ENCODE results near the gene CIRBP.
"Not testable (repeated sequence)": the region's sequence is repeated elsewhere in the genome, so short reads cannot be mapped to it uniquely, and the experiment has no call there.

CIRBP gene

GRCh38 chr19:1290703-1291651 is 21.8 kb downstream of the CIRBP start:
- no peak for DNase-seq (ENCODE audit: low read depth)

DNA sequence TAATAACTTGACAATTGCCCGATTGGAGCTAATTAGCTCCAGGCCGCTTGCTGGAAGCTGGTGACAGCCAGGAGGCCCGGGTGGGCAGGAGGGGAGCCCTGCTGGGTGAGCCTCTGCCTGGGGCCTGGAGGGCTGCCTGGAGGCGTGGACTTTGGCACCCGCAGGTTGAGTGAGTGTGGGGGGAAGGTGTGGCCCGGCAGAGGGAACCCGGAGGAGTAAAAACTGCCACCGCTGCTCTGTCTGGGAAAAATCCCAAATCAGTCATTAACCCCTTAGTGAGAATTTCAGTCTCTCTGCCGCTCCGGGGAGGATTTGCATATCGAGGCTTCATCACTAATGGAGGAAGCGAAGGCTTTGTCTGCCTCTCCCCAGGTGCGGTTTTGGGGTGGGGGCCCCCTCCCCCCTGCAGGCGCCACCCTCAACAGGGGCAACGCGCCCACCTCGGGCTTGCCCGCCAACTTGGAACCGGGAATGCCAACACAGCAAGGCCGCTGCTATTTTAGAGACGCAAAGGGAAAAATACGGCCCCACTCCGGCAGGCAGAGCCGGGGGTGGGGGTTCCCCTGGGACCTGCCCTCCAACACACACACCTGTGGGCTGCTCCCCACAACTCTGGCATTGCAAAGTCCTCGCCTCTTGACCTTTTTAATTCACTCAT is 22.8 kb downstream of the CIRBP start:
- no peak for DNase-seq (ENCODE audit: low read depth)

DNA sequence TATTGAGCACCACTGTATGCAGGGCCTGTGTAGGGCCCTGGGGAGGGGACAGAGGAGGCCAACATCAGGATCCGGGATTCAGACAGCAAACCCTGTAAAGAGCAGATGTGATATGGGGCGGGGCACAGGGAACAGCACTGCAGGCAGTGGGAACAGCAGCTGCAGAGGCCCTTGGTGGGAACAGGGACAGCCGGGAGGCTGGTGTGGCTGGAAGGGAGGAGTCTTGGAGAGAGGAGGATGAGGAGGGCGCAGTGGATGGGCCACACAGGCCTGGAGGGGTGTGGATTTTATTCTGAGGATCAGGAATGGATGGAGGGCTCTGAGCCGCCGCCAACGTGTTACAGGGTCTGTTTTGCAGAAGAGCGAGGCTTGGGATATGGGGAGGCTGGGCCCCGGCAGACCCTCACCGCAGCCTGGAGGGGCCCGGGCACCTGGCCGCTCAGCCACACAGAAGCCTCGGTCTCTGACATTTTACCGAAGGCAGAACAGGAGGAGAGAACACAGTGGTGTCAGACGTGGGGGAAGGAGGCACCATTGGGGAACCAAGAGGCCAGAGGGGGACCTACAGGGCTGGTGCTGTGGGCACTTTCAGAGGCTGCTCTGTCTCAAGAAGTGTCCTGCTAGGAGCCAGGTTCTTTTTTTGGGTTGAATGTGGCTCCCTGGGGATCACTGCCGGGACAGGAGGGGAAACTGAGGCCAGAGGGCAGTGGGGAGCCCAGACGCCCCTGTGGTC is 23.5 kb downstream of the CIRBP start:
- no peak for DNase-seq (ENCODE audit: low read depth)

DNA sequence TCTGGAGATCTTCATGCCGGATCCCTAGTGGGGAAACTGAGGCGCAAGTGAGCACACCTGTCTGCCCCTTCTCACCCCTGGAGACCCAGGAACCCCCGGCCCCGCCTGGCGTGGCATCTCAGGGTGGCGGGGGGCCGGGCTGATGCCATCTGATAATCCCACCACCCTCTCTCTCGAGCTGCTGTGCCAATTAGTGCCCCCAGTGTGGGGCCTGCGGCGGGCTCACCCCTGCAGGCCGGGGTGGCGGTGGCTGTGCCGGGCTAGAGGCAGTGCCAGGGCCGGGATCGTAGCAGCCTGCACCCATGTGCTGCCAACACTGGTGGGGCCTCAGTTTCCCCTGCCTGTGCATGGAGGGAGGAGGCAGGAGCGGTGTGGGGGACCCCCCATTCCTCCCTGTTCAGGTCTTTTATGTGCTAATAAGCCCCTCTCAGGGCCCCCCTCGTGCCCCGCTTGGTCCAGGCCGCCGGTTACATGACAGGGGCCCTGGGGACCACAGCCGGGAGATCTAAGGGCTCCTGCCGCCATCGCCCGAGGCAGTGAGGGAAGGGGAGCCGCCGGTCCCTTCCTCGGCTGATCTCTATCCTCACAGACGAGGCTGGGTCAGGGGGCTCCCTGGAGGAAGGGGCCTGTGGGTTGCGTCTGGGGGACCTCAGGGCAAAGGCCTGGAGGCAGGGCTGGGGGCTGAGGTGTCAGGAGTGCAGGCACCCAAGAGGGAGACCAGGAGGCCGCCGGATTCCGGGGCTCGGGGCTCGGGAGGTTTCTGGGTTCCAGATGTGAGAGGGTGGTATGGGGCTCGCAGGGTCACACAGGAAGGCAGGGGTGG is 24.9 kb downstream of the CIRBP start:
- no peak for DNase-seq (ENCODE audit: low read depth)

GRCh38 chr19:1294688-1295087 is 25.6 kb downstream of the CIRBP start:
- no peak for DNase-seq (ENCODE audit: low read depth)

DNA sequence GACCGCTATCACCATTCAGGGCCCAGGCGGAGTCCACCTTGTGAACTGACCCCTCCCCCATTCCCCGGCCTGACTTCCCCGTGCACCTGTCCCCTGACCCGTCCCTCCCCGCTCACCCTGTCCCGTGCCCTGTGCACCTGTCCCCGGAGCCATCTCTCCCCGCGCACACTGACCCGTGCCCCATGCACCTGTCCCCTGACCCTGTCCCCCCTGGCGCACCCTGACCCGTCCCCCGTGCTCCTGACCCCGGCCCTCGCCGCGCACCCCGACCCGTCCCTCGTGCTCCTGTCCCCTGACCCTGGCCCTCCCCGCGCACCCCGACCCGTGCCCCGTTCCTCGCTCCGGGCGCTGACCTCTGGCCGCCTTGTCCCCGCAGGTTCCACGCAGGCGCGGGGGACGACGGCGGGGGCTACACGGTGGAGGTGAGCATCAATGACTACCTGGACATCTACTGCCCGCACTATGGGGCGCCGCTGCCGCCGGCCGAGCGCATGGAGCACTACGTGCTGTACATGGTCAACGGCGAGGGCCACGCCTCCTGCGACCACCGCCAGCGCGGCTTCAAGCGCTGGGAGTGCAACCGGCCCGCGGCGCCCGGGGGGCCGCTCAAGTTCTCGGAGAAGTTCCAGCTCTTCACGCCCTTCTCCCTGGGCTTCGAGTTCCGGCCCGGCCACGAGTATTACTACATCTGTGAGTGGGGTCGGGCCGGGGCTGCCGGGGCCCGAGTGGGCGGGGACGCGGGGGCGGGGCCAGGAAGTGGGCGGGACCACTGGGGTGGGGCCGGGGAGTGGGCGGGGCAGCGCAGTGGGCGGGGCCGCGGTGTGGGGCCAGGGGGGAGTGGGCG is 26.3 kb downstream of the CIRBP start:
- DNase-seq (ENCODE audit: low read depth): no peak

- DNase-seq (ENCODE audit: low read depth): no peak
Observed at GRCh38 chr19:1296078-1296477, 26.9 kb downstream of the CIRBP start.

GRCh38 chr19:1296575-1297271 is 27.6 kb downstream of the CIRBP start:
- DNase-seq (ENCODE audit: low read depth): no peak

DNA sequence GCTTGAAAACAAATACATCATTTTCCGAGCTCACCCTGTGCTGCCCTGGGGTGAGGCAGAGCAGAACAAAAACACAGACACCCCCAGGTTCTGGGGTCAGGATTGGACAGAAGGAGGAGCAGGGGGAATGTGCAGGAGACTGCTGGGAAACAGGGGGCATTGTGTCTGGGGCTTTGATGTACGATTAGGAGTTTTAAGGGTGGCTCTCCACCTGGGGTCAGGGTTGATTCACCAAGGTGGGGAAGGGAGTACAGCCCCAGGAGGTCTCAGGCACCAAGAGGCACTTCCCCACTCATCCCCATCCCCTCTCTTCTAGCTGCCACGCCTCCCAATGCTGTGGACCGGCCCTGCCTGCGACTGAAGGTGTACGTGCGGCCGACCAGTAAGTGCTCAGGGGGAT is 29.1 kb downstream of the CIRBP start:
- no peak for DNase-seq (ENCODE audit: low read depth)

- DNase-seq (ENCODE audit: low read depth): no peak
Observed at GRCh38 chr19:1299801-1300200, 30.7 kb downstream of the CIRBP start.

- no peak for DNase-seq (ENCODE audit: low read depth)
Observed at GRCh38 chr19:1300744-1301490, 31.8 kb downstream of the CIRBP start.

DNA sequence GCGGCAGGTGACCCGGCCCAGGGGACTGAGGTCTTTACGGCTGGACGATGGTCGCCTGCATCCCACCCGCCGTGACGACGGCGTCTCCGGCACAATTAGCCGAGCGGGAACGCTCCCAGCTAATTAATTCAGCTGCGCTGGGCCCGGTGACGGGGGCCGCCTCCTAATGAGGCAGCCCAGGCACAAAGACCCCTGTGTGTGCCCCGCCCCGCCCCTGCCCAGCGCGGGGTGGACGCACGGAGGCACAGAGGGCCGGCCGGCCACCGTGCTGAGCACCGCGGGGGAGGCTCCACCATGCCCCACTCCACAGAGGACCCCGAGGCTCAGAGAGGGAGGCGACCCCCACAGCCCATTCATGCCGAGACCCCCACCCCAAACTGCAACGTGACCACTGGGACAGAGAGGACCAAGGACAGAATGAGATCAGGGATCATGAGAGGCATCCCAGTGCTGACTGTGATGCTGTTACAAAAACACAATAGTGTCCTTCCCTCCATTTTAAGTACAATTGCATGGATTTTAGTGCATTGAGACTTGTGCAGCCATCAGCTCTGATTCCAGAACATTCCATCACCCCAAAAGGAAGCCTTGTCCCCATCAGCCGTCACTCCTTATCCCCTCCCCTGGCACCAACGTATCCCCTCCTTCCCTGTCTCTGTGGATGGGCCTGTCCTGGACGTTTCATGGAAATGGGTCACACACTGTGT is 33.6 kb downstream of the CIRBP start:
- no peak for DNase-seq (ENCODE audit: low read depth)

GRCh38 chr19:1304197-1304924 is 35.2 kb downstream of the CIRBP start:
- no peak for DNase-seq (ENCODE audit: low read depth)

DNA sequence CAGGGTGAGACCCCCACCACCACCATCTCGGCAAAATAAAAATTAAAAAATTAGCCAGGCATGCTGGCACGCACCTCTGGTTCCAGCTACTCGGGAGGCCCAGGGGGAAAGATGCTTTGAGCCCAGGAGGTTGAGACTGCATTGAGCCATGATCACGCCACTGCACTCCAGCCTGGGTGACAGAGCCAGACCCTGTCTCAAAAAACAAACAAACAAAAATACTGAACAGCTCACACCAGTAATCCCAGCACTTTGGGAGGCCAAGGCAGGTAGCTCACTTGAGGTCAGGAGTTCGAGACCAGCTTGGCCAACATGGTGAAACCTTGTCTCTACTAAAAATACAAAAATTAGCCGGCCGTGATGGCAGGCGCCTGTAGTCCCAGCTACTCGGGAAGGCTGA is 36.2 kb downstream of the CIRBP start:
- not testable (repeated sequence) for DNase-seq (ENCODE audit: low read depth)

GRCh38 chr19:1307320-1307719 is 38.2 kb downstream of the CIRBP start:
- no peak for DNase-seq (ENCODE audit: low read depth)

DNA sequence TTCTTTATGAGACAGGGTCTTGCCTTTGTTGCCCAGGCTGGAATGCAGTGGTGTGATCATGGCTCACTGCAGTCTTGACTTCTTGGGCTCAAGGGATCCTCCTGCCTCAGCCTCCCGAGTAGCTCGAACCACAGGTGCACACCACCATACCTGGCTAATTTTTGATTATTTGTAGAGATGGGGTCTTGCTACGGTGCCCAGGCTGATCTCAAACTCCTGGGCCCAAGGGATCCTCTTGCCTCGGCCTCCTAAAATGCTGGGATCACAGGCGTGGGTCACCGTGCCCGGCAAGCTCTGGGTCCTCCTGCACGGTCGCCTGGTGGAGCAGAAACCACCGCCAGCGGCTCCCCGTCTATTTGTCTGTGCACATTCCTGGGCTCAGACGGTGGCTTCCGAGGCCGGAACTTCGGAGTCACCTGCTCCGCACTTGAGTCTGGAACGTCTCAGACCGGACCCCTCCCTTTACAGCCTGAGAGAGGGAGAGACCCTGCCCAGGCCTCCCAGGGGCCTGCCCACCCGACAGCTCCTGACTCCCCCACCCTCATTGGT is 38.7 kb downstream of the CIRBP start:
- no peak for DNase-seq (ENCODE audit: low read depth)

GRCh38 chr19:1308718-1309117 is 39.6 kb downstream of the CIRBP start:
- no peak for DNase-seq (ENCODE audit: low read depth)
